CD14-positive monocyte (primary cell): ENCODE measurements around the gene OXCT2. TPM values are rescaled to one million over a fixed set of nuclear protein-coding genes. Genes with fewer than 3 reads are reported as not detected.
A peak's percentile ranks its signal among the peaks of the same experiment; 100 is the strongest.

Source experiments
- DNase-seq, 3 donors: peaks; one replicate each; pipeline ENCODE4 v3.0.0-alpha.2; 2011 to 2022
- H2AFZ ChIP-seq: 2 replicates; pipeline ENCODE4 v1.6.0; 2012; ENCODE audit warnings: mild to moderate bottlenecking, low read depth, low read length, inconsistent platforms; ENCODE audit not compliant: insufficient read depth, poor library complexity, severe bottlenecking
- H3K27ac ChIP-seq, 2 donors: 1 replicate in 1 of 2; 2 replicates in 1 of 2; pipeline ENCODE4 v1.5.1; 2012 to 2013; ENCODE audit warnings: low read length in 2 of 2, control low read depth in 1 of 2, inconsistent platforms in 1 of 2, low read depth in 1 of 2, mild to moderate bottlenecking in 1 of 2
- H3K27me3 ChIP-seq, 2 donors: one replicate each; pipeline versions ENCODE4 v1.6.0 to v1.6.1; 2011 to 2013; ENCODE audit warnings: low read length in 2 of 2; ENCODE audit not compliant: control insufficient read depth in 2 of 2, insufficient read depth in 2 of 2
- H3K36me3 ChIP-seq, 2 donors: replicated peaks in 1 of 2; 1 replicate in 1 of 2; 2 replicates in 1 of 2; pipeline versions ENCODE4 v1.5.1 to v1.6.1; 2012 to 2013; ENCODE audit warnings: low read length in 2 of 2, control low read depth in 1 of 2, inconsistent platforms in 1 of 2, mild to moderate bottlenecking in 1 of 2; ENCODE audit not compliant: insufficient read depth in 2 of 2, control insufficient read depth in 1 of 2
- H3K4me1 ChIP-seq, 2 donors: 1 replicate in 1 of 2; 2 replicates in 1 of 2; pipeline versions ENCODE4 v1.5.1 to v1.6.1; 2012 to 2013; ENCODE audit warnings: low read length in 2 of 2, control low read depth in 1 of 2, inconsistent platforms in 1 of 2, mild to moderate bottlenecking in 1 of 2, moderate library complexity in 1 of 2; ENCODE audit not compliant: insufficient read depth in 2 of 2, control insufficient read depth in 1 of 2
- H3K4me2 ChIP-seq: replicated peaks from 2 replicates; pipeline ENCODE3; 2012; ENCODE audit warnings: low read length, moderate library complexity, mild to moderate bottlenecking; ENCODE audit not compliant: poor library complexity, severe bottlenecking; ENCODE audit errors: extremely low read depth
- H3K4me3 ChIP-seq, 3 experiments: fragments of 200-600 bp in 1 of 3; sonication (generic) in 1 of 3; replicated peaks in 1 of 3; 1 replicate in 2 of 3; 2 replicates in 1 of 3; pipeline ENCODE4 v1.5.1; 2011 to 2013; ENCODE audit warnings: low read length in 3 of 3, mild to moderate bottlenecking in 3 of 3, control low read depth in 2 of 3, low read depth in 2 of 3, inconsistent platforms in 1 of 3, moderate library complexity in 1 of 3
- H3K79me2 ChIP-seq: 2 replicates; pipeline ENCODE4 v1.6.0; 2012; ENCODE audit warnings: mild to moderate bottlenecking, control low read depth, inconsistent platforms, low read length, moderate library complexity; ENCODE audit not compliant: insufficient read depth
- H3K9ac ChIP-seq: 2 replicates; pipeline ENCODE4 v1.6.0; 2017; ENCODE audit warnings: low read length, mild to moderate bottlenecking; ENCODE audit not compliant: insufficient read depth, poor library complexity, severe bottlenecking
- H3K9me3 ChIP-seq, 2 donors: replicated peaks in 1 of 2; 1 replicate in 1 of 2; 2 replicates in 1 of 2; pipeline versions ENCODE4 v1.5.1 to v1.6.1; 2012 to 2013; ENCODE audit warnings: low read length in 2 of 2, control low read depth in 1 of 2; ENCODE audit not compliant: control insufficient read depth in 1 of 2, insufficient read depth in 1 of 2
- H4K20me1 ChIP-seq: 2 replicates; pipeline ENCODE4 v1.6.0; 2012; ENCODE audit warnings: mild to moderate bottlenecking, low read length, control low read depth, moderate library complexity; ENCODE audit not compliant: insufficient read depth
- H3K27ac Mint-ChIP-seq, 7 donors: one replicate each; pipeline ENCODE4 v1.8.0; 2020; ENCODE audit warnings: mild to moderate bottlenecking in 7 of 7, mixed read lengths in 7 of 7, moderate library complexity in 6 of 7, inconsistent platforms in 2 of 7
- H3K27me3 Mint-ChIP-seq, 3 donors: one replicate each; pipeline ENCODE4 v1.8.0; 2021 to 2022; ENCODE audit warnings: low read depth in 3 of 3, mild to moderate bottlenecking in 3 of 3, mixed read lengths in 3 of 3, moderate library complexity in 3 of 3, inconsistent platforms in 1 of 3
- H3K36me3 Mint-ChIP-seq, 2 donors: one replicate each; pipeline ENCODE4 v1.8.0; 2020; ENCODE audit warnings: mixed read lengths in 2 of 2, inconsistent platforms in 1 of 2, mild to moderate bottlenecking in 1 of 2
- H3K4me1 Mint-ChIP-seq: one replicate; pipeline ENCODE4 v1.8.0; 2020; ENCODE audit warnings: mild to moderate bottlenecking, mixed read lengths
- H3K4me3 Mint-ChIP-seq, 2 donors: one replicate each; pipeline ENCODE4 v1.8.0; 2020; ENCODE audit warnings: mild to moderate bottlenecking in 2 of 2, mixed read lengths in 2 of 2, moderate library complexity in 1 of 2
- H3K9me3 Mint-ChIP-seq, 7 donors: one replicate each; pipeline ENCODE4 v1.8.0; 2020 to 2022; ENCODE audit warnings: mixed read lengths in 7 of 7, mild to moderate bottlenecking in 6 of 7, moderate library complexity in 6 of 7, inconsistent platforms in 2 of 7
- WGBS: methylation state at CpG from one replicate; pipeline ENCODE4 v1.1.5; 2013; ENCODE audit warnings: missing lambda C conversion rate; ENCODE audit not compliant: insufficient coverage; 5-methylcytosine and 5-hydroxymethylcytosine counted together
- intact Hi-C, 2 donors: fragments of 100-400 bp; cut with micrococcal nuclease; formaldehyde crosslinking; loops; one replicate each; pipeline versions ENCODE4 v1.15.0 to v1.15.1; 2023
- polyA plus RNA-seq, 3 donors: library from polyadenylated mRNA; depleted of rRNA in 1 of 3; unstranded in 2 of 3; stranded (reverse) in 1 of 3; fragments of 300-500 nt in 2 of 3; fragments of >200 nt in 1 of 3; fragmentation: Illumina TruSeq in 2 of 3; gene quantifications; 1 replicate in 2 of 3; 2 replicates in 1 of 3; pipeline ENCODE4 v1.2.3, GENCODE V29; 2012 to 2021
- TF ChIP-seq, protein P1 (sequence below): fragments of 200-600 bp; IDR thresholded peaks from one replicate; pipeline ENCODE4 v1.8.0; 2022; ENCODE audit warnings: antibody characterized with exemption, mild to moderate bottlenecking

Gene OXCT2
- polyA plus RNA-seq, 3 donors, result 0.16 to 1.4 (median 0.38) TPM

DNA sequence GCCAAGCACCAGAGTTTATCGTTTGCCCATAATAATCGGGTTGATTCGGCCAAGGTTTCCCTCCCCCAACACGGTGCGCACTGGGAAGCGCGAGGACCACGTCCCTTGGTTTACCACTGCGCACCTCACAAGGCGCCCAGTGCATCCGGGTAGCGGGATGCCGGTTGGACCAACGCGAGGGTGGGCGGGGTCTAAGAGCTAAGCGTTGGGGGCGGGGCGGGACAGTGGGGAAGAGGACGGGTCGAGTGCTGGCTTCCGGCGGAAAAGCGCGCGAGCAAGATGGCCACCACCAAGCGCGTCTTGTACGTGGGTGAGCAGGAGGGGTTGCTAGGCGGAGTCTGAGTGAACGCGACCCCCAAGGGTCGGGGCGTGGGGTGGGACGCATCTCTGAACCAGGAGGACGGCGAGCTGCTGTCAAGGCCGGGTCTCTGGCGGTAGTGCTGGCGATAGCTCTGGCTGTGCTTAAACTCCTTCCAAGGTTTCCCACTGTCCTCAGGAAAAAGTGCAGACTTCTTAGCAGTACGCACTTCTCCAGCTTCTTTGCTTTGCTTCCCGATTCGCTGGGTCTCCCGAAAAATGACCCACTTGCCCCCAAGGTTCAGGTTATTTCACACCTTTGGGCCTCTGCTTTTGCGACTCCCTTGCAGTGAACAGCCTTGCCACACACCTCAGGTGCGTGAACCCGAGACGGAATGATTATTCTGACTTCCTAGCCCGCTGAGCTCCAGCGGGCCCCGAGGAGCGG is 32.4 kb downstream of the OXCT2 start, which contains the start of gene PPIE:
TSS of gene PPIE (plus strand) at position 261 of the 745 bp plus-strand sequence. CDS start at position 280, 19 bp downstream.
- Mint-ChIP-seq H3K4me3 (peak within 1 kb of the TSS; percentile 95 to 98), H3K4me1 (peaks cover 13% of the 10 kb centered on the region), H3K27me3 (peaks cover 10 to 19% (median 16%) of the 10 kb centered on the region in 3 donors), H3K36me3 (peaks cover 30 to 33% of the 10 kb centered on the region in 2 donors), H3K9me3 (peaks cover 0 to 9% (median 3%) of the 10 kb centered on the region in 7 donors), H3K27ac (peak within 1 kb of the TSS; percentile 85 to 95 (median 91))
- peak within 1 kb of the TSS; percentile 97 for H2AFZ ChIP-seq
- peak within 1 kb of the TSS; percentile 82 for H3K4me2 ChIP-seq
- peaks cover 11 to 15% of the 10 kb centered on the region in 2 donors for H3K4me1 ChIP-seq
- H3K9ac ChIP-seq, result peak within 1 kb of the TSS; percentile 78
- peak; percentile 82 to 89 (median 86) for DNase-seq
- peaks cover 14% of the 10 kb centered on the region for H3K79me2 ChIP-seq
- no peaks in the 10 kb centered on the region for H3K9me3 ChIP-seq
- peaks cover 0 to 7% of the 10 kb centered on the region in 2 donors for H3K27me3 ChIP-seq
- no peaks in the 10 kb centered on the region for H4K20me1 ChIP-seq
- peaks cover 33 to 38% of the 10 kb centered on the region in 2 donors for H3K36me3 ChIP-seq
- H3K27ac ChIP-seq, result peak within 1 kb of the TSS; percentile 47 to 87
- under 1% methylated on average over 39 of the region's 52 CpGs for WGBS
- TF ChIP-seq, protein P1, sequence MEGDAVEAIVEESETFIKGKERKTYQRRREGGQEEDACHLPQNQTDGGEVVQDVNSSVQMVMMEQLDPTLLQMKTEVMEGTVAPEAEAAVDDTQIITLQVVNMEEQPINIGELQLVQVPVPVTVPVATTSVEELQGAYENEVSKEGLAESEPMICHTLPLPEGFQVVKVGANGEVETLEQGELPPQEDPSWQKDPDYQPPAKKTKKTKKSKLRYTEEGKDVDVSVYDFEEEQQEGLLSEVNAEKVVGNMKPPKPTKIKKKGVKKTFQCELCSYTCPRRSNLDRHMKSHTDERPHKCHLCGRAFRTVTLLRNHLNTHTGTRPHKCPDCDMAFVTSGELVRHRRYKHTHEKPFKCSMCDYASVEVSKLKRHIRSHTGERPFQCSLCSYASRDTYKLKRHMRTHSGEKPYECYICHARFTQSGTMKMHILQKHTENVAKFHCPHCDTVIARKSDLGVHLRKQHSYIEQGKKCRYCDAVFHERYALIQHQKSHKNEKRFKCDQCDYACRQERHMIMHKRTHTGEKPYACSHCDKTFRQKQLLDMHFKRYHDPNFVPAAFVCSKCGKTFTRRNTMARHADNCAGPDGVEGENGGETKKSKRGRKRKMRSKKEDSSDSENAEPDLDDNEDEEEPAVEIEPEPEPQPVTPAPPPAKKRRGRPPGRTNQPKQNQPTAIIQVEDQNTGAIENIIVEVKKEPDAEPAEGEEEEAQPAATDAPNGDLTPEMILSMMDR, result no peak
- intact Hi-C loops, result loop anchor here in 1 of 2 donors (10.0 kb wide), 1 partner anchor 46 kb away; the partner anchor contains the start of gene BMP8B
- peak within 1 kb of the TSS; percentile 56 to 98 (median 89) for H3K4me3 ChIP-seq

DNA sequence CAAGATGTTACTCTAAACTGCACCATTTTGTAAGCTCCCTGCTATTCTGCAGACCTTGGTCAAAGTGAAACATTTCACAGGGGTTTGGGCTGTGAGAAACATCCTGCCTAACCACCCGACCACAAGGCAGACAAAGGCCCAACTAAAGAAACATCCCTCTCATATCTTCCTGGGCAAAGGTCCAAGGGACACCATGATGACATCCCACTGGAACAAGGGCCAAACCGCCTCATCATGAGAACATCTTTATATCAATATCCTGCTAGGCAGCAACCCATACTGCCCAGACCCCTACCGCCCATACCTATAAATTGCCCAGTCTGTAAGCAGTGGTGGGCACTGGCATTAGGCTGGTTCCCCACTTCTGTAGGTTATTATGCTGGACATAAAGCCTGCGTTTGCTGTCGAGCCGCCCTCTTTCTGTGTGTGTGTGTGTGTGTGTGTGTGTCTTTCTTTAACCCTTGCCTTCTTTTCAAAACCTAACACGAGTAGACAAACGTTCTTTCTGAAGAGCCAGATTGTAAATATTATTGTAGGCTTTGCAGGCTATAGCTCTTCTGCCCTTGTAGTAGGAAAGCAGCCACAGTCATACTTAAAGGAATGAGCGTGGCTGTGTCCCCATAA is 33.5 kb downstream of the OXCT2 start:
- H4K20me1 ChIP-seq, result no peaks in the 10 kb centered on the region
- H3K27me3 ChIP-seq, result peaks cover 3 to 16% of the 10 kb centered on the region in 2 donors
- DNase-seq, result no peak
- H2AFZ ChIP-seq, result peak overlapping the region; percentile 97
- H3K4me1 ChIP-seq, result peaks cover 11 to 15% of the 10 kb centered on the region in 2 donors
- no peak overlapping the region for H3K9ac ChIP-seq
- no peaks in the 10 kb centered on the region for H3K9me3 ChIP-seq
- Mint-ChIP-seq H3K4me1 (peaks cover 13% of the 10 kb centered on the region), H3K4me3 (no peak overlapping the region), H3K27ac (no peak overlapping the region), H3K27me3 (peaks cover 18 to 28% (median 24%) of the 10 kb centered on the region in 3 donors), H3K9me3 (peaks cover 0 to 9% (median 3%) of the 10 kb centered on the region in 7 donors), H3K36me3 (peaks cover 19 to 21% of the 10 kb centered on the region in 2 donors)
- no peak overlapping the region for H3K27ac ChIP-seq
- TF ChIP-seq, protein P1, result no peak
- H3K79me2 ChIP-seq, result peaks cover 14% of the 10 kb centered on the region
- H3K4me2 ChIP-seq, result no peak overlapping the region
- H3K4me3 ChIP-seq, result no peak overlapping the region
- intact Hi-C loops, result loop anchor here in 1 of 2 donors (10.0 kb wide), 1 partner anchor 47 kb away; the partner anchor contains the start of gene BMP8B
- peaks cover 22 to 26% of the 10 kb centered on the region in 2 donors for H3K36me3 ChIP-seq
- 86% methylated on average over 2 of the region's 9 CpGs for WGBS
